NCI-H774 (cell line): ENCODE results near the gene RASL12.
"Not testable (repeated sequence)": the region's sequence is repeated elsewhere in the genome, so short reads cannot be mapped to it uniquely, and the experiment has no call there.

ENCODE experiments used
- DNase-seq: peaks from one replicate; lab custom pipeline; 2025; lab: John Stamatoyannopoulos, UW

The RASL12 gene

GRCh38 chr15:65075607-65076395, 8.0 kb upstream of the RASL12 start:
- DNase-seq: not testable (repeated sequence)

GRCh38 chr15:65074946-65075345, 7.2 kb upstream of the RASL12 start:
- DNase-seq: not testable (repeated sequence)

GRCh38 chr15:65072617-65073016, 4.8 kb upstream of the RASL12 start:
- DNase-seq: no peak

GRCh38 chr15:65072027-65072426, 4.2 kb upstream of the RASL12 start:
- DNase-seq: no peak

- no peak for DNase-seq
These were observed 3.6 kb upstream of the RASL12 start for GRCh38 chr15:65071381-65071811.

DNA sequence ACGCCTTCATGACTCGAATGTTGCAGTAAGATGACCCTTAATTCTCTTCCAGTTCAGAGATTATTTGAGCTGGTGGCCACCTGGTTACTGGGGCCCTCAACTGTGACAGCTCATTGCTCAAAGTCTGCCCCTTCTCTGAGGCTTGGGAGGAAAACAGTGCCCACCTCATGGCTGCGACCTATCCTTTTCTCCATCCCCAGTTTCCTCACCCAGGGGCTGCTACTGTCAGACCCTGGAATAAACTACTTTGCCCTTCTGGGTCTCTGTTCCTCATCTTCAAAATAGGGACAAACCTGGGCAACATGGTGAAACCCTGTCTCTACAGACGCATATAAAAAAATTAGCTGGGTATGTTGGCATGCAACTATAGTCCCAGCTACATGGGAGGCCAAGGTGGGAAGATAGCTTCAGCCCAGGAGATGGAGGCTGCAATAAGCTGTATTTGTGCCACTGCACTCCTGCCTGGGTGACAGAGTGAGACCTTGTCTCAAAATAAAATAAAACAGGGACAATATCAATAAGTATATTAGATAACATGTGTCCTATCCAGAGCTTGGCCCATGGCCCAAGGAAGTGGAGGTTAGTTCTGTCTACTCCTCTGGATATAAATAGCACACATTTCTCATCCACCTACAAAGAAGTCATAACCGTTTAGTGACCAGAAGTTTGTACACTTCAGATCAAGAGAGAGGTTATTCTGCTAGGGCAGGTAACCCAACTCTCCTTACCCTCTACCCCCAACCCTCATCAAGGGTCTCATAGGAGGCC, 2.2 kb upstream of the RASL12 start:
- no peak for DNase-seq

DNA sequence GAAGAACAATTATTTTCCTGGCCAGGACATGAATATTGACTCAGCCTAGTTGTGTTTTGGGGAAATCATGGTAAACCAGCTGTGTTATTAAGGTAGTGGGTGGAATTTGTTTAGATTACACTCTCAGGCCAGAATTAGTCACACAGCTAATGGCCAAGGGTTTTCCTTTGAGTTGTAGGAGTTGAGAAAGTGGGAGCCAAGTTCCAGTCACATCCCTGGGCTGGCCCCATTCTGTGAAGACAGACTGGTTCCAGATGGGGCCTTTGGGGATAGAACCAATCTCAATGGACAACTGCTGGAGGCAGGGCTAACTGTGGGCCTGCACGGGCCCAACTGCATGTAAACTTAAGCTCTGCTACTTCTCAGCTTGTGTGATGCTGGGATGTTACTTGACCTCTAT, 1.4 kb upstream of the RASL12 start:
- no peak for DNase-seq

- DNase-seq: no peak
These were observed 605 bp upstream of the RASL12 start for GRCh38 chr15:65068403-65068788.

- no peak for DNase-seq
These were observed 510 bp downstream of the RASL12 start for GRCh38 chr15:65067317-65067644.

- no peak for DNase-seq
These were observed 1.0 kb downstream of the RASL12 start for GRCh38 chr15:65066635-65067316.

- no peak for DNase-seq
These were observed 1.7 kb downstream of the RASL12 start for GRCh38 chr15:65066001-65066634.

DNA sequence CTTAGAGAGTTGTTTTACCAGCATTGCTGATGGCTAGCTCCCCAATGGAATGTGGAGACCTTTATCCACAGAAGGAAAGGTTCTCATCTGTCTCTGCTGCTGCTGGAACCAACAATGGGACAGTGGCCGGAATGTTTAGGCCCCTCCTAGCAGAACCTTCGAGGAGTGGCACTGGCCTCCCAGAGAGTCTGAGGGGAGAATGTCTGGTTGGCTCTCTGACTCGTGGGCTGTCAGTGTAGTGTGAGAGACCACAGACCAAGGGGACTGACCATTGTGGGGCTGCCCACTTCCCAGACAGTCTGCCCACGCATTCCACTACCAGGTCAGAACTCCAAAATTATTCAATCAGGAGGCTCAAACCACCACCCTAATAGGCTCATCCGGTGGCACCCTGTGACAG, 5.1 kb downstream of the RASL12 start:
- DNase-seq: no peak

- DNase-seq: no peak
These were observed 5.7 kb downstream of the RASL12 start for GRCh38 chr15:65062061-65062460.

GRCh38 chr15:65060641-65061397, 7.0 kb downstream of the RASL12 start:
- no peak for DNase-seq

DNA sequence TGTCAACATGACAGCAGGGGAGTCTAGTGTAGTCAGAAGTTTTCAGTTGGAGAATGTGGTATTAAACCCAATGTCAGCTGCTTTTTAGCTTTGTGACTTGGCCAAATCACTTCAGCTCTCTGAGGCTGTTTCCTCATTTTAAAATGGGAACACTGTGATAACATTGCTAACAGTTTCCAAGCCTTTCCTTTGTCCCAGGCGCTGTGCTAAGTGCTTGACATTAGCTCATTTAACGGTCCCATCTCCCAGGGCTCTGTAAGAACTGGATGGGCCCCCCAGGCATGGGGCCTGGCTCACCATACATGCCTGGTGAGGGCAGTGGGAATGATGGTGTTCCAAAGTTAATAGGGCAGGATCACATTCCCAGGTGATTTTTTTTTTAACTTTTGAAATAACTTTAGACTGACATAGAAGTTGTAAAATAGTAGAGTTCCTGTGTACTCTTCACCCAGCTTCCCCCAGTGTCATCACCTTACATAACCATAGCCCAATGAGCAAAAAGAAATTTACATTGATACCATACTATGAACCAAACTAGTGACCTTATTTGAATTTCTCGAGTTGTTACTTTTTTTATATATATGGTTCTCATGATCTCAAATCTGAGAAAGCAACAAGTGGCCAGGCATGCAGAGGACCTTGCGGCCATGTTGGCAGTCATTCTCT, 7.7 kb downstream of the RASL12 start:
- no peak for DNase-seq

GRCh38 chr15:65059369-65059750, 8.4 kb downstream of the RASL12 start:
- DNase-seq: no peak

- no peak for DNase-seq
These were observed 9.1 kb downstream of the RASL12 start for GRCh38 chr15:65058394-65059368.

DNA sequence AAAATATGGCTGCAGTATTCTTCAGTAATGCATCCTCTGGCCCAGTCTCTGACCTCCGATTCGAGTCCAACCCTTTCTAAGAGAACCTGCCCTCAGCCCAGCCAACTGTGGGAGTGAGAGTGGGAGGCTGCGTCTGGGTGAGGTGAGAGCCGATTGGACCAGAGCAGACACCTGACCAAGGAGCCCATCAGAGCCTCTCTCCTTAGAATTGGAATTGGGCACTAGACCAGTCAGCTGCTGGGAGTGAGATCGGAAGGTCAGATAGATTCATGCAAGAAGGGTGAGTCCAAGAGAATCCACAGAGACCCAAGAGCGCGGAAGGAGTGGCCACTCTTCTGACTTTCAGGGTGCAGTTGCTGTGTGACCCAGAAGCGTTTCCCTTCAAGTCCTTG, 10.2 kb downstream of the RASL12 start:
- DNase-seq: no peak

DNA sequence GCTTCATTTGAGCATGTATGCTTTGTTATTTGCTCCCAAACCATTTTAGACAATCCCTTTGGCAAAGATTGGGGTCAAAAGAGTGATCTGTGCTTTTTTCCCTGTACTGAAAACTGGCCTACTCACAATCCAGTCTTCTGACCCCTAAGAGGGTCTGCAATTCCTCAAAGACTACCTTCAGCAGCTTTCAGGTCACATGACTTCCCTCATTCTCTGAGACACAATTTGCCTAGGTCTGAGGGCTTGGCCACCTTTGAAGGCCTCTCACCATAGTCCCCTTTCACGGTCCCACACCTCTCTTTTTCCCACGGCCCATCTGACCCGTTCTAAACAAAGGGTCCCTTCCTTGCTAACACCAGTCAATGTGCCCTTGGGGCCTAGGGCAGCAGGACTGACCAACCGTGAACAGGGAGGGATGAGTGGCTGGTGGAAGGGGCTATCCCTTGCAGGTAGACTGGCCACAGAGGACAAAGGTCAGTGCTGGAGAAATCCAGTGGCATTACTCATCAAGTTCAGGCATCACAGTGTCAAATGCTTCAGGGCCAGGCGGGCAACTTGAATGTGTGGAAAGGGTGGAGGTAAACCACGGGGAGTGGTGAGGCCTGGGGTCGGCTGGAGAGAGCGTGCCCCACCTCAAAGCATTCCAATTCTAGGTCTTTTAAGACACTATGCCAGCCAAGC, 10.8 kb downstream of the RASL12 start:
- DNase-seq: no peak
